CD4-positive, alpha-beta T cell (primary cell): ENCODE results near the gene CORO7. TPM values are rescaled to one million over a fixed set of nuclear protein-coding genes. Genes with fewer than 3 reads are reported as not detected.

Experiments used
- ATAC-seq: fragments of 200-7000 bp; cut with Tn5 transposase; one replicate; pipeline ENCODE4 v1.10.0; 2022; ENCODE audit warnings: mild to moderate bottlenecking; ENCODE audit not compliant: poor library complexity
- CTCF ChIA-PET: fragments of 350-600 bp; sonication (Branson Sonifier 250); formaldehyde crosslinking; loops from one replicate; lab custom pipeline; 2021; ENCODE audit warnings: antibody characterized with exemption, inconsistent platforms; lab: Charles Lee
- POLR2A ChIA-PET: fragments of 350-600 bp; sonication (Branson Sonifier 250); formaldehyde crosslinking; loops from one replicate; lab custom pipeline; 2021; ENCODE audit warnings: antibody characterized with exemption, inconsistent platforms; lab: Charles Lee
- DNase-seq, 14 experiments: peaks; one replicate each; pipeline ENCODE4 v3.0.0-alpha.2; 2013 to 2020; ENCODE audit warnings: mixed read lengths in 2 of 14
- H3K27ac ChIP-seq, 2 donors: one replicate each; pipeline versions ENCODE4 v1.5.1 to v1.7.0; 2013; ENCODE audit warnings: low read length in 2 of 2, low read depth in 1 of 2, mild to moderate bottlenecking in 1 of 2
- H3K27me3 ChIP-seq, 2 experiments: 1 replicate in 1 of 2; 2 replicates in 1 of 2; pipeline versions ENCODE4 v1.6.1 to v1.7.0; 2013; ENCODE audit warnings: low read length in 2 of 2, control low read depth in 1 of 2, mild to moderate bottlenecking in 1 of 2, moderate library complexity in 1 of 2; ENCODE audit not compliant: insufficient read depth in 2 of 2, control insufficient read depth in 1 of 2
- H3K36me3 ChIP-seq: one replicate; pipeline ENCODE4 v1.6.1; 2013; ENCODE audit warnings: low read length, control low read depth; ENCODE audit not compliant: insufficient read depth
- H3K4me1 ChIP-seq: one replicate; pipeline ENCODE4 v1.6.1; 2013; ENCODE audit warnings: low read length, control low read depth; ENCODE audit not compliant: insufficient read depth
- H3K4me3 ChIP-seq: one replicate; pipeline ENCODE4 v1.5.1; 2013; ENCODE audit warnings: mild to moderate bottlenecking, low read length, moderate library complexity
- H3K9me3 ChIP-seq, 2 experiments: 1 replicate in 1 of 2; 2 replicates in 1 of 2; pipeline versions ENCODE4 v1.6.1 to v1.7.0; 2013; ENCODE audit warnings: low read length in 2 of 2, mild to moderate bottlenecking in 2 of 2, control low read depth in 1 of 2, moderate library complexity in 1 of 2; ENCODE audit not compliant: control insufficient read depth in 1 of 2, insufficient read depth in 1 of 2
- H3K27ac Mint-ChIP-seq: one replicate; pipeline ENCODE4 v1.8.0; 2020; ENCODE audit warnings: mixed read lengths
- H3K27me3 Mint-ChIP-seq: one replicate; pipeline ENCODE4 v1.8.0; 2021; ENCODE audit warnings: mixed read lengths
- H3K36me3 Mint-ChIP-seq: one replicate; pipeline ENCODE4 v1.8.0; 2021; ENCODE audit warnings: low read depth, mixed read lengths
- H3K4me1 Mint-ChIP-seq: one replicate; pipeline ENCODE4 v1.8.0; 2021; ENCODE audit warnings: low read depth, mixed read lengths
- H3K4me3 Mint-ChIP-seq: one replicate; pipeline ENCODE4 v1.8.0; 2020; ENCODE audit warnings: mild to moderate bottlenecking, mixed read lengths
- H3K9me3 Mint-ChIP-seq: one replicate; pipeline ENCODE4 v1.8.0; 2020; ENCODE audit warnings: mixed read lengths
- intact Hi-C, 2 experiments: fragments of 100-400 bp; cut with DNase I in 1 of 2; cut with micrococcal nuclease in 1 of 2; formaldehyde crosslinking; loops; one replicate each; pipeline versions ENCODE4 v1.15.1 to v1.9.0; 2023 to 2025; cut with DNase I, micrococcal nuclease
- total RNA-seq, 174 experiments: library from RNA in 2 of 174; stranded (reverse) in 2 of 174; gene quantifications; one replicate each; pipeline ENCODE4 v1.2.3 and lab custom pipeline; 2021 to 2026
- TF ChIP-seq, protein P1 (sequence below): fragments of 200-600 bp; IDR thresholded peaks from one replicate; pipeline ENCODE4 v1.8.0; 2022; ENCODE audit warnings: antibody characterized with exemption, mild to moderate bottlenecking

Gene CORO7
- total RNA-seq, 2 experiments from 2014 or later = 801 to 805 TPM

DNA sequence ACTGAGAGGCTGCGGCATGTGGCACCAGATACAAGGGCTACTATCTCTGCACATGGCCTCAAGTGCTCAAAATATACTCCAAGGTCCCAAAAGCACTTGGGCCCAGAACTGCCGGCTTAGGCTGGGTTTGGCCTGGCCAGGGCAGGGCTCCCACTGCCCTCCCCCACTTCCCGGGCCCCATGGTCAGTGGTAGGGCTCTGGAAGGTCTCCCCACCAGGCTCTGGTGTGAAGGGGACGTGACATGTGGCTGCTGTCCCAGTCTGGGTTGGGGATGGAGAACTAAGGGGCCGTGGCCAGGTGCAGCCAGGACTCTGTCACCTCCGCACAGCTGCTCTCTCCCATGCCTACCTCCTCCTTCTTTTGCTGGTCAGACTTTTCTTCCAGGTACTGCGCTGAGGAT, 59.6 kb downstream of the CORO7 start:
- intact Hi-C loops = loop anchor here in 1 of 2 experiments (10.0 kb wide), 1 partner anchor 258 kb away; the partner anchor contains the start of gene UBALD1
- Mint-ChIP-seq H3K27me3 (no peaks in the 10 kb centered on the region), H3K9me3 (no peaks in the 10 kb centered on the region), H3K4me3 (no peak overlapping the region), H3K27ac (peak overlapping the region; percentile 36), H3K4me1 (no peaks in the 10 kb centered on the region), H3K36me3 (peaks cover 59% of the 10 kb centered on the region)
- DNase-seq = no peak
- Histone ChIP-seq H3K4me3 (no peak overlapping the region), H3K27me3 (no peaks in the 10 kb centered on the region), H3K4me1 (no peaks in the 10 kb centered on the region), H3K27ac (no peak overlapping the region), H3K36me3 (peaks cover 63% of the 10 kb centered on the region), H3K9me3 (no peaks in the 10 kb centered on the region)
- ATAC-seq = no peak
- TF ChIP-seq, protein P1, sequence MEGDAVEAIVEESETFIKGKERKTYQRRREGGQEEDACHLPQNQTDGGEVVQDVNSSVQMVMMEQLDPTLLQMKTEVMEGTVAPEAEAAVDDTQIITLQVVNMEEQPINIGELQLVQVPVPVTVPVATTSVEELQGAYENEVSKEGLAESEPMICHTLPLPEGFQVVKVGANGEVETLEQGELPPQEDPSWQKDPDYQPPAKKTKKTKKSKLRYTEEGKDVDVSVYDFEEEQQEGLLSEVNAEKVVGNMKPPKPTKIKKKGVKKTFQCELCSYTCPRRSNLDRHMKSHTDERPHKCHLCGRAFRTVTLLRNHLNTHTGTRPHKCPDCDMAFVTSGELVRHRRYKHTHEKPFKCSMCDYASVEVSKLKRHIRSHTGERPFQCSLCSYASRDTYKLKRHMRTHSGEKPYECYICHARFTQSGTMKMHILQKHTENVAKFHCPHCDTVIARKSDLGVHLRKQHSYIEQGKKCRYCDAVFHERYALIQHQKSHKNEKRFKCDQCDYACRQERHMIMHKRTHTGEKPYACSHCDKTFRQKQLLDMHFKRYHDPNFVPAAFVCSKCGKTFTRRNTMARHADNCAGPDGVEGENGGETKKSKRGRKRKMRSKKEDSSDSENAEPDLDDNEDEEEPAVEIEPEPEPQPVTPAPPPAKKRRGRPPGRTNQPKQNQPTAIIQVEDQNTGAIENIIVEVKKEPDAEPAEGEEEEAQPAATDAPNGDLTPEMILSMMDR = no peak
- ChIA-PET POLR2A (no interaction called here), CTCF (no interaction called here)

GRCh38 chr16:4354512-4355409, 61.6 kb downstream of the CORO7 start:
- CTCF ChIA-PET = interaction anchor here (1.5 kb wide), 1 partner anchor 45 kb away, joined by 3 read pairs; no protein-coding TSS in a partner anchor

GRCh38 chr16:4353675-4354074, 62.7 kb downstream of the CORO7 start:
- Histone ChIP-seq H3K4me3 (no peak overlapping the region), H3K36me3 (peaks cover 34% of the 10 kb centered on the region), H3K9me3 (no peaks in the 10 kb centered on the region), H3K27me3 (no peaks in the 10 kb centered on the region), H3K27ac (no peak overlapping the region), H3K4me1 (peaks cover 23% of the 10 kb centered on the region)
- H3K27me3 Mint-ChIP-seq = no peaks in the 10 kb centered on the region
- peak overlapping the region; percentile 64 for H3K27ac Mint-ChIP-seq
- peak overlapping the region; percentile 52 for H3K4me3 Mint-ChIP-seq
- TF ChIP-seq, protein P1 = no peak
- POLR2A ChIA-PET = no interaction called here
- ATAC-seq = no peak
- peaks cover 15% of the 10 kb centered on the region for H3K4me1 Mint-ChIP-seq
- peaks cover 43% of the 10 kb centered on the region for H3K36me3 Mint-ChIP-seq
- no peaks in the 10 kb centered on the region for H3K9me3 Mint-ChIP-seq
- CTCF ChIA-PET = interaction anchor here (1.5 kb wide), 1 partner anchor 44 kb away, joined by 3 read pairs; no protein-coding TSS in a partner anchor
- intact Hi-C loops = loop anchor here in 1 of 2 experiments (2.0 to 10.0 kb wide), 4 partner anchors 17 to 261 kb away; partner anchors contain the start of genes CORO7, TFAP4, UBALD1 and VASN
- no peak for DNase-seq

More at GRCh38 chr16:4354512-4355409, 61.6 kb downstream of the CORO7 start:
- DNase-seq (no peak), ATAC-seq (no peak)
- H3K9me3 ChIP-seq = no peaks in the 10 kb centered on the region
- Mint-ChIP-seq H3K4me3 (no peak overlapping the region), H3K9me3 (no peaks in the 10 kb centered on the region), H3K27ac (peak overlapping the region; percentile 64), H3K36me3 (peaks cover 52% of the 10 kb centered on the region), H3K4me1 (peaks cover 15% of the 10 kb centered on the region), H3K27me3 (no peaks in the 10 kb centered on the region)
- H3K4me1 ChIP-seq = peaks cover 15% of the 10 kb centered on the region
- TF ChIP-seq, protein P1 = no peak
- H3K27ac ChIP-seq = no peak overlapping the region
- POLR2A ChIA-PET = no interaction called here
- H3K36me3 ChIP-seq = peaks cover 43% of the 10 kb centered on the region
- intact Hi-C loops = loop anchor here in 1 of 2 experiments (5.0 to 10.0 kb wide), 3 partner anchors 63 to 260 kb away; partner anchors contain the start of genes CORO7, TFAP4 and UBALD1
- no peak overlapping the region for H3K4me3 ChIP-seq
- H3K27me3 ChIP-seq = no peaks in the 10 kb centered on the region
